ENCODE results near the gene HYDIN.

HYDIN gene

GRCh38 chr16:70790815-70791214, 439.7 kb downstream of the HYDIN start:
- DNase-seq (ENCODE audit: extremely low spot score), result no peak
- TF ChIP-seq CTCF (IDR thresholded peaks at IDR 0.05; ENCODE audit: control extremely low read depth, extremely low read depth, low read depth, missing control alignments), result no peak
- POLR2A ChIA-PET, result interaction anchor here (1.0 kb wide), 1 partner anchor 10 kb away, joined by 3 read pairs; the partner anchor contains the start of gene VAC14
- CTCF ChIA-PET, result interaction anchor here (1.8 kb wide), 1 partner anchor 20 kb away, joined by 11 read pairs; no protein-coding TSS in a partner anchor

- ChIA-PET CTCF (interaction anchor here (6.8 kb wide), 1 partner anchor 19 kb away, joined by 46 read pairs; no protein-coding TSS in a partner anchor), POLR2A (interaction anchor here (0.6 to 1.0 kb wide), 2 partner anchors 11 to 381 kb away, joined by 3 to 4 read pairs; partner anchors contain the start of gene VAC14)
- no peak for DNase-seq (ENCODE audit: extremely low spot score)
- TF ChIP-seq CTCF (IDR thresholded peaks at IDR 0.05; ENCODE audit: control extremely low read depth, extremely low read depth, low read depth, missing control alignments), result no peak
Observed at GRCh38 chr16:70789595-70790447, 440.7 kb downstream of the HYDIN start.

- CTCF ChIA-PET, result interaction anchor here (1.1 to 6.8 kb wide), 2 partner anchors 13 to 18 kb away, joined by 4 to 46 read pairs; no protein-coding TSS in a partner anchor
- no peak for TF ChIP-seq CTCF (IDR thresholded peaks at IDR 0.05; ENCODE audit: control extremely low read depth, extremely low read depth, low read depth, missing control alignments)
- POLR2A ChIA-PET, result no interaction called here
- DNase-seq (ENCODE audit: extremely low spot score), result no peak
Observed at GRCh38 chr16:70788668-70789594, 441.6 kb downstream of the HYDIN start.

- ChIA-PET POLR2A (no interaction called here), CTCF (interaction anchor here (6.8 kb wide), 1 partner anchor 16 kb away, joined by 46 read pairs; no protein-coding TSS in a partner anchor)
- no peak for TF ChIP-seq CTCF (IDR thresholded peaks at IDR 0.05; ENCODE audit: control extremely low read depth, extremely low read depth, low read depth, missing control alignments)
- DNase-seq (ENCODE audit: extremely low spot score), result no peak
Observed at GRCh38 chr16:70786020-70786755, 444.3 kb downstream of the HYDIN start.

GRCh38 chr16:70784692-70785555, 445.6 kb downstream of the HYDIN start:
- POLR2A ChIA-PET, result no interaction called here
- CTCF ChIA-PET, result interaction anchor here (1.1 to 6.8 kb wide), 3 partner anchors 9 to 106 kb away, joined by 3 to 46 read pairs (median 3); no protein-coding TSS in a partner anchor
- DNase-seq (ENCODE audit: extremely low spot score), result no peak
- no peak for TF ChIP-seq CTCF (IDR thresholded peaks at IDR 0.05; ENCODE audit: control extremely low read depth, extremely low read depth, low read depth, missing control alignments)
